ENCODE measurements around the gene ACTG2. TPM values are rescaled to one million over a fixed set of nuclear protein-coding genes. Genes with fewer than 3 reads are reported as not detected.

ACTG2 gene
- total and polyA plus RNA-seq, 2 experiments from 2014 or later = 20.3 to 41.1 TPM

DNA sequence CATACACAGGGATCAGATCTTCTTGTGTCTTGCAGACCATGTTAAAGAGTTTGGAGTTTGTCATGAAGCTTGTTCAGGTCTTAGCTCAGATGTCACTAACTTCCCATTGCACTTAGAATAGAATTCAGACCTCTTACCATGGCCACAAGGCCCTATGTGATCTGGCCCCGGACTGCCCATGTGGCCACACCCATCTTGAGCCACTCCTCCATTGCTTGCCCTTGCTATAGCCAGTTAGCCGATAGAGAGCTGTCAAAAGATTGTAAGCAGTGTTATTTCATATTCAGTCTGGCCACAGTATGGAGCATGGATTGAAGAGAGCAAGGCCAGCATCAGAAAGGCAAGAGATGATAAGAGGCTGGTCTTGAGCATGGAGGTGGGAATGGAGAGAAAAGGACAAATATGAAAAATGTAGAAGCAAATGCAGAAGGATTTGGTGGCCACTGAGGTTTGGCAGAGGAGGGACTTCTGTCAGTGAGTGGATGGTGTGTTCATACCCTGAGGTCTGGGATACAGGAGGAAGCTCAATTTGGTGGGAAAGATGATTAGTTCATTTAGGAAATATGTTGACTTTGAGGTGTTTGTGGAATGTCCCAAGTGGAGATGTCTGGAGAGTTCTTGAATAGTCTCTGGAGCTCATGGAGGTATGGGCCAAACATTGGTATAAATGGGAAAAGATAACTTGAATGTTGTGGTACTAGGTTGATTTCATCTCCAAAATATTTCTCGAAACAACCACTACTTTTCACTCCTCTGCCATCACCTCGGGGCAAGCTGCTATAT, 44.5 kb downstream of the ACTG2 start:
- DNase-seq (ENCODE audit: low spot score) = no peak
- WGBS (ENCODE audit: low lambda C conversion rate, missing lambda C conversion rate) = 89% methylated on average over 4 of the region's 4 CpGs
- H3K9me2 ChIP-seq (replicated peaks; ENCODE audit: insufficient read depth) = no peaks in the 10 kb centered on the region
- no peaks in the 10 kb centered on the region for H3K27me3 ChIP-seq
- no peak overlapping the region for H2AFZ ChIP-seq
- H3K36me3 ChIP-seq (replicated peaks; ENCODE audit: insufficient read depth, low read depth) = no peaks in the 10 kb centered on the region
- H3K4me2 ChIP-seq = no peak overlapping the region
- H3K9me3 ChIP-seq (ENCODE audit: low read depth) = no peaks in the 10 kb centered on the region
- peaks cover 3% of the 10 kb centered on the region for H3K4me1 ChIP-seq (ENCODE audit: insufficient read depth)
- H3K79me2 ChIP-seq = peaks cover 100% of the 10 kb centered on the region
- no peak overlapping the region for H3K4me3 ChIP-seq
- H4K20me1 ChIP-seq (ENCODE audit: insufficient read depth, poor library complexity, severe bottlenecking) = peaks cover 74% of the 10 kb centered on the region
- TF ChIP-seq EZH2 (IDR thresholded peaks at IDR 0.05; ENCODE audit: borderline replicate concordance) (no peak), EZH2phosphoT487 (IDR thresholded peaks at IDR 0.05; ENCODE audit: low read depth, severe bottlenecking, unreplicated experiment) (no peak)
- TF ChIP-seq, protein P1, sequence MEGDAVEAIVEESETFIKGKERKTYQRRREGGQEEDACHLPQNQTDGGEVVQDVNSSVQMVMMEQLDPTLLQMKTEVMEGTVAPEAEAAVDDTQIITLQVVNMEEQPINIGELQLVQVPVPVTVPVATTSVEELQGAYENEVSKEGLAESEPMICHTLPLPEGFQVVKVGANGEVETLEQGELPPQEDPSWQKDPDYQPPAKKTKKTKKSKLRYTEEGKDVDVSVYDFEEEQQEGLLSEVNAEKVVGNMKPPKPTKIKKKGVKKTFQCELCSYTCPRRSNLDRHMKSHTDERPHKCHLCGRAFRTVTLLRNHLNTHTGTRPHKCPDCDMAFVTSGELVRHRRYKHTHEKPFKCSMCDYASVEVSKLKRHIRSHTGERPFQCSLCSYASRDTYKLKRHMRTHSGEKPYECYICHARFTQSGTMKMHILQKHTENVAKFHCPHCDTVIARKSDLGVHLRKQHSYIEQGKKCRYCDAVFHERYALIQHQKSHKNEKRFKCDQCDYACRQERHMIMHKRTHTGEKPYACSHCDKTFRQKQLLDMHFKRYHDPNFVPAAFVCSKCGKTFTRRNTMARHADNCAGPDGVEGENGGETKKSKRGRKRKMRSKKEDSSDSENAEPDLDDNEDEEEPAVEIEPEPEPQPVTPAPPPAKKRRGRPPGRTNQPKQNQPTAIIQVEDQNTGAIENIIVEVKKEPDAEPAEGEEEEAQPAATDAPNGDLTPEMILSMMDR (IDR thresholded peaks at IDR 0.05; ENCODE audit: poor library complexity) = no peak
- H3K27ac ChIP-seq = no peak overlapping the region

DNA sequence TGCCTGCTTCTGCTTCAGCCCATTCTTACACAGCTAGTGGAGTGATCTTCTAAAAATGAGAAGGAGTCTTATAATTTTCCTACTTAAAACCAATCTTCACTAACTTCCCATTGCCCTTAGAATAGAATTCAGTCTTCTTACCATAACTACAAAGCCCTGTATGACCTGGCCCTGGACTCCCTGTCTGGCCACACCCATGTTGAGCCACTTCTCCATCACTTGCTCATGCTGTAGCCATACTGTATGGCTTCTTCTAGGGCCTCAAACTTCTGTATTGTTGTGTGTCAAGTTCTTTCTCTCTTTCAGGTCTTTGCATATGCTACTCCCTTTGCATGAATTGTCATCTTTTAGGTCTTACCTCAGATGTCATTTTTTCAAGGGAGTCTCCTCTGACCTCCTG, 45.1 kb downstream of the ACTG2 start:
- H3K9me2 ChIP-seq (replicated peaks; ENCODE audit: insufficient read depth) = no peaks in the 10 kb centered on the region
- no peaks in the 10 kb centered on the region for H3K9me3 ChIP-seq (ENCODE audit: low read depth)
- H3K4me3 ChIP-seq = no peak overlapping the region
- TF ChIP-seq EZH2 (IDR thresholded peaks at IDR 0.05; ENCODE audit: borderline replicate concordance) (no peak), EZH2phosphoT487 (IDR thresholded peaks at IDR 0.05; ENCODE audit: low read depth, severe bottlenecking, unreplicated experiment) (no peak)
- TF ChIP-seq, protein P1 (IDR thresholded peaks at IDR 0.05; ENCODE audit: poor library complexity) = no peak
- peaks cover 3% of the 10 kb centered on the region for H3K4me1 ChIP-seq (ENCODE audit: insufficient read depth)
- no peaks in the 10 kb centered on the region for H3K27me3 ChIP-seq
- H2AFZ ChIP-seq = no peak overlapping the region
- H4K20me1 ChIP-seq (ENCODE audit: insufficient read depth, poor library complexity, severe bottlenecking) = peaks cover 74% of the 10 kb centered on the region
- H3K79me2 ChIP-seq = peaks cover 100% of the 10 kb centered on the region
- no peak overlapping the region for H3K4me2 ChIP-seq
- H3K27ac ChIP-seq = no peak overlapping the region
- no peak for DNase-seq (ENCODE audit: low spot score)
- no peaks in the 10 kb centered on the region for H3K36me3 ChIP-seq (replicated peaks; ENCODE audit: insufficient read depth, low read depth)

DNA sequence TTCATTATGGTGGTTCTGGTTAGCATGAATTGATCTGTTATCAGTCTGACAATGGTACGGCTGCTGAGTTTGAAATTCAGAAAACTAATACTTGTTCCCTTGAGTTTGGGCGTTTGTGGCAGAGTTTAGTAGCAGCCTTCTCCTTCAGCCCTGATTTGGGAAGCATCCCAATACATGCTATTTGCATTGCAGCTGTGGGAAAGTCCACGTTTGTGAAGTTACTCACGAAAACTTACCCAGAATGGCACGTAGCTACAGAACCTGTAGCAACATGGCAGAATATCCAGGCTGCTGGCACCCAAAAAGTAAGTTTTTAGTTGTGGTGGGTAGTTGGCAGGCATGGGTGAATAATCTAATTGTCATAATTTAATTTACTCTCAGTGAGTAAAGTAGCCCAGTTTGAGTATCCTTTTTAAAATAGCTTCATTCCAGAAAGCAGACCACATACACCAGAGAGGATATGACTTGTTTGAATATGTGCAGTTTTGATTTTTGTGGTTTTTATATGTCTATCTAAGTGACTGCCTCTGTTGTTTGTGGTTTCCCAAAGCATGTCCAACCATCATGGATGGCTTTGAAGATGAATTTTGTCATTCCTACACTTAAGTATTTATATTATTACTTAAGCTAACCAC, 46.0 kb downstream of the ACTG2 start:
- Histone ChIP-seq H3K79me2 (peaks cover 100% of the 10 kb centered on the region), H3K9me3 (ENCODE audit: low read depth) (no peaks in the 10 kb centered on the region), H3K4me3 (no peak overlapping the region), H3K27ac (no peak overlapping the region), H3K36me3 (replicated peaks; ENCODE audit: insufficient read depth, low read depth) (no peaks in the 10 kb centered on the region), H3K4me2 (no peak overlapping the region), H4K20me1 (ENCODE audit: insufficient read depth, poor library complexity, severe bottlenecking) (peaks cover 72% of the 10 kb centered on the region), H3K27me3 (no peaks in the 10 kb centered on the region), H2AFZ (no peak overlapping the region), H3K4me1 (ENCODE audit: insufficient read depth) (no peaks in the 10 kb centered on the region), H3K9me2 (replicated peaks; ENCODE audit: insufficient read depth) (no peaks in the 10 kb centered on the region)
- TF ChIP-seq EZH2phosphoT487 (IDR thresholded peaks at IDR 0.05; ENCODE audit: low read depth, severe bottlenecking, unreplicated experiment) = no peak
- TF ChIP-seq, protein P1 (IDR thresholded peaks at IDR 0.05; ENCODE audit: poor library complexity) = no peak
- TF ChIP-seq EZH2 (IDR thresholded peaks at IDR 0.05; ENCODE audit: borderline replicate concordance) = no peak
- WGBS (ENCODE audit: low lambda C conversion rate, missing lambda C conversion rate) = 94% methylated on average over 5 of the region's 5 CpGs
- no peak for DNase-seq (ENCODE audit: low spot score)

Data from hepatocyte (in vitro differentiated cells).